ENCODE data around the gene PPL. TPM values are rescaled to one million over a fixed set of nuclear protein-coding genes. Genes with fewer than 3 reads are reported as not detected.
A peak's percentile ranks its signal among the peaks of the same experiment; 100 is the strongest.

The PPL gene
- total and polyA plus RNA-seq, 8 donors, result 10.4 to 27.2 (median 14.6) TPM

DNA sequence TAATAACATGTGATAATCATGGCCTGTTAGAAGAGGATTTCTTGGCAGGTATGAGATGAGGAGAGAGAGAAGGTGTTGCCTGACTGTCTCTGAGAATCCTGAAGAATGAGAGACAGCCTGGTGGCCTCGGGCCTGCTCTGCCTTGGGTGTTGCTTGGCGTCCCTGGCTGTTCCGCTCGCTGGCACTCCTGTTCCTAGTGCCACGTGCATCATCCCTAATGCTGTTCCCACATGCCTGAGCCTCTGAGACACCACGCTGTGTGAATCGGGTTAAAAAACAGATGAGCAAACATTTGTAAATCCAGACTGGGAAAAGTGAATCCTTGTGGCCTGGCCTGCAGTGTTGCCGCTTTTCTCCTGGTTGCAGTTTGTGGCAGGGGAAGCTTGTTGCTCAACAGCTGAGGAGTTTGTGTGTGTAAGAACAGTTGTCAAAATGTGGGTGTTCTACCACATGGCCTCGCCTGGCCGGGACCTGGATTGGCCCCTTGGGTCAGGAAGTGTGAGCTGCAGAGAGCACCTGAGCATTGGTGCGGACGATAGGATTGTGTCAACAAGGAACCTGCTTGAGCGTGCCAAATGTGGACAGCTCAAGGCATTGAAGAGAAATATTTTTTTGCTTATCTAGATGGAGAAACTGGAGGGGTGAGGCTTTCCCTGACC, 67.7 kb downstream of the PPL start:
- H3K27me3 ChIP-seq, result no peaks in the 10 kb centered on the region
- 36 to 41% methylated on average over 13 of the region's 13 CpGs for WGBS, 2 donors
- H3K9me3 ChIP-seq, result no peaks in the 10 kb centered on the region
- TF ChIP-seq, protein P1, sequence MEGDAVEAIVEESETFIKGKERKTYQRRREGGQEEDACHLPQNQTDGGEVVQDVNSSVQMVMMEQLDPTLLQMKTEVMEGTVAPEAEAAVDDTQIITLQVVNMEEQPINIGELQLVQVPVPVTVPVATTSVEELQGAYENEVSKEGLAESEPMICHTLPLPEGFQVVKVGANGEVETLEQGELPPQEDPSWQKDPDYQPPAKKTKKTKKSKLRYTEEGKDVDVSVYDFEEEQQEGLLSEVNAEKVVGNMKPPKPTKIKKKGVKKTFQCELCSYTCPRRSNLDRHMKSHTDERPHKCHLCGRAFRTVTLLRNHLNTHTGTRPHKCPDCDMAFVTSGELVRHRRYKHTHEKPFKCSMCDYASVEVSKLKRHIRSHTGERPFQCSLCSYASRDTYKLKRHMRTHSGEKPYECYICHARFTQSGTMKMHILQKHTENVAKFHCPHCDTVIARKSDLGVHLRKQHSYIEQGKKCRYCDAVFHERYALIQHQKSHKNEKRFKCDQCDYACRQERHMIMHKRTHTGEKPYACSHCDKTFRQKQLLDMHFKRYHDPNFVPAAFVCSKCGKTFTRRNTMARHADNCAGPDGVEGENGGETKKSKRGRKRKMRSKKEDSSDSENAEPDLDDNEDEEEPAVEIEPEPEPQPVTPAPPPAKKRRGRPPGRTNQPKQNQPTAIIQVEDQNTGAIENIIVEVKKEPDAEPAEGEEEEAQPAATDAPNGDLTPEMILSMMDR (IDR thresholded peaks at IDR 0.05), result no peak
- peak; percentile 75 to 91 (median 88) for ATAC-seq
- intact Hi-C loops (cut with DNase I), result loop anchor here in 1 of 3 donors (10.0 kb wide), 1 partner anchor 64 kb away; the partner anchor contains the start of gene ROGDI
- DNase-seq, result peak in 3 of 6 donors; percentile 49 to 60 (median 50)
- H3K4me1 ChIP-seq, result peaks cover 12 to 30% (median 21%) of the 10 kb centered on the region in 3 donors
- peak overlapping the region; percentile 2 to 53 (median 23) for H3K27ac ChIP-seq
- no peak overlapping the region for H3K4me3 ChIP-seq
- peaks cover 0 to 30% (median 9%) of the 10 kb centered on the region in 3 donors for H3K36me3 ChIP-seq
- no peak for FAIRE-seq

DNA sequence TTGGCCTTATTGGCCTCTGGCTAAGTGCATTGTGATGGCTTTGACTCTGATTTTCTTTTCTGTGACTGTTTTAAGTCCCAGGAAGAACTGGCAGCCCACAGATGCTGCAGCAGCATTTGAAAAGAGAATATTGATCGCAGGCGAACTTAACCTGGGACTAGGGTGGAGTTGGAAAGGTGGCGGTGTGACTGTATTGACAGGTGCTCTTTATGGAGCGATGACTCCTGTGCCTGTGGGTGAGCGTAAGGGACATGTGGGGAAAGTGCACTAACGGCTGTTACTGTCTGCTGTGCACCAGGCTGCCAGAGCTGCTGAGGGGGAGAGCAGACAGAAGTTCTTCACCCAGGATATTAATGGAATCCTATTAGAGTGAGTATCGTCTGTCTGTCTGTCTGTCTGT, 68.4 kb downstream of the PPL start:
- Histone ChIP-seq H3K27me3 (no peaks in the 10 kb centered on the region), H3K4me1 (peaks cover 12 to 30% (median 21%) of the 10 kb centered on the region in 3 donors), H3K4me3 (no peak overlapping the region), H3K27ac (peak overlapping the region in 1 of 4 donors; percentile 53), H3K9me3 (no peaks in the 10 kb centered on the region), H3K36me3 (peaks cover 0 to 23% (median 9%) of the 10 kb centered on the region in 3 donors)
- FAIRE-seq (no peak), ATAC-seq (peak in 2 of 4 donors; percentile 6 to 11), DNase-seq (no peak)
- TF ChIP-seq, protein P1 (IDR thresholded peaks at IDR 0.05), result no peak
- intact Hi-C loops (cut with DNase I), result loop anchor here in 1 of 3 donors (10.0 kb wide), 1 partner anchor 64 kb away; the partner anchor contains the start of gene ROGDI
- 66 to 80% methylated on average over 7 of the region's 7 CpGs for whole genome bisulfite sequencing, 2 donors

DNA sequence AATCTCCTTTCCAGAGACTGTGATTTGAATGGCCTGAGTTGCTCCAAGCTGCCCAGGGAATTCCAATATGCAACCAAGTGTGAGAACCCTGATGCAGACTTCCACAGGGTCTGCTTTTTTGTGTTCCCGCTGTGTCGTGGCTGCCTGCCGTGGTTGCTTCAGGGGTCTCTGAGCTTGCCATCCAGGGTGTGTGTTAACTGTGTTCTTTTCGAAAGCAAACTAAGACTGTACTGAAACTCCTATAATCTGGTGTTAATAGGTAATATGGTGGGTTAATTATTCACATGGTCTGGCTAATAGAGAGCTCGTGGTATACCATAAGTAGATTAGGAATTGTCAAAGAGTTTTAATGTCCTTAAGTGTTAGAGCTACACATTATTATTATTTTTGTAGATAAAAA, 68.9 kb downstream of the PPL start:
- 38 to 45% methylated on average over 5 of the region's 5 CpGs for WGBS, 2 donors
- peak in 3 of 4 donors; percentile 35 to 63 (median 48) for ATAC-seq
- H3K9me3 ChIP-seq, result no peaks in the 10 kb centered on the region
- H3K27ac ChIP-seq, result peak overlapping the region in 1 of 4 donors; percentile 53
- FAIRE-seq, result no peak
- H3K27me3 ChIP-seq, result no peaks in the 10 kb centered on the region
- intact Hi-C loops (cut with DNase I), result loop anchor here in 1 of 3 donors (10.0 kb wide), 1 partner anchor 63 kb away; the partner anchor contains the start of gene ROGDI
- peaks cover 0 to 20% (median 9%) of the 10 kb centered on the region in 3 donors for H3K36me3 ChIP-seq
- H3K4me1 ChIP-seq, result peaks cover 12 to 30% (median 21%) of the 10 kb centered on the region in 3 donors
- TF ChIP-seq, protein P1 (IDR thresholded peaks at IDR 0.05), result no peak
- no peak overlapping the region for H3K4me3 ChIP-seq
- no peak for DNase-seq

DNA sequence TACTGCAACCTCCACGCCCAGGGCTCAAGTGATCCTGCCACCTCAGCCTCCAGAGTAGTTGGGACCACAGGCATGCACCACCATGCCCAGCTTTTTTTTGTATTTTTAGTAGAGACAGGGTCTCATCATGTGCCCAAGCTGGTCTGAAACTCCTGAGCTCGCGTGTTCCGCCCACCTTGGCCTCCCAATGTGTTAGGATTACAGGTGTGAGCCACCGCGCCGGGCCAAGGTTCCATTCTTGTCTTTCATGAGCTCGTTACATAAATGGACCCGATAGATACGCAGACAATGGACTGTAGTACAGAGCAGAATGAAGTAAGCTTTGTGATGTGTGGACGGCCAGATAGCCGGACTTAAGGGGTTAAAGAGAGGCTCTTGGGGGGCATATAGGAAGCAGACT, 70.4 kb downstream of the PPL start:
- TF ChIP-seq, protein P1 (IDR thresholded peaks at IDR 0.05), result no peak
- FAIRE-seq, result no peak
- no peak for ATAC-seq
- Histone ChIP-seq H3K9me3 (no peaks in the 10 kb centered on the region), H3K36me3 (peaks cover 0 to 11% (median 5%) of the 10 kb centered on the region in 3 donors), H3K27me3 (no peaks in the 10 kb centered on the region), H3K4me3 (no peak overlapping the region), H3K27ac (no peak overlapping the region), H3K4me1 (peaks cover 12 to 33% (median 21%) of the 10 kb centered on the region in 3 donors)
- DNase-seq, result no peak
- WGBS, 2 donors, result 94 to 97% methylated on average over 12 of the region's 12 CpGs
- intact Hi-C loops (cut with DNase I), result loop anchor here in 1 of 3 donors (10.0 kb wide), 1 partner anchor 62 kb away; the partner anchor contains the start of gene ROGDI
